Raji (cell line): Measurements from ENCODE around the gene CDKAL1.

Experiments used
- POLR2A ChIP-seq: IDR thresholded peaks from 2 replicates; pipeline ENCODE4 v1.6.1; 2011; ENCODE audit warnings: low read depth, low read length, control low read depth; ENCODE audit not compliant: insufficient read depth

CDKAL1 gene

GRCh38 chr6:20706939-20707485 lies 172.8 kb downstream of the CDKAL1 start:
- TF ChIP-seq POLR2A: no peak

- TF ChIP-seq POLR2A: no peak
These were observed 173.6 kb downstream of the CDKAL1 start for GRCh38 chr6:20707870-20708269.

GRCh38 chr6:20708367-20709124 lies 174.3 kb downstream of the CDKAL1 start:
- TF ChIP-seq POLR2A: no peak

- TF ChIP-seq POLR2A: no peak
These were observed 175.2 kb downstream of the CDKAL1 start for GRCh38 chr6:20709451-20709850.

- no peak for TF ChIP-seq POLR2A
These were observed 176.1 kb downstream of the CDKAL1 start for GRCh38 chr6:20710341-20710740.

GRCh38 chr6:20711518-20711917 lies 177.3 kb downstream of the CDKAL1 start:
- TF ChIP-seq POLR2A: no peak

- TF ChIP-seq POLR2A: no peak
These were observed 177.8 kb downstream of the CDKAL1 start for GRCh38 chr6:20712011-20712410.

- TF ChIP-seq POLR2A: no peak
These were observed 181.0 kb downstream of the CDKAL1 start for GRCh38 chr6:20715135-20715806.

- no peak for TF ChIP-seq POLR2A
These were observed 182.6 kb downstream of the CDKAL1 start for GRCh38 chr6:20716865-20717264.

- TF ChIP-seq POLR2A: no peak
These were observed 183.5 kb downstream of the CDKAL1 start for GRCh38 chr6:20717743-20718142.

GRCh38 chr6:20718705-20719653 lies 184.7 kb downstream of the CDKAL1 start:
- no peak for TF ChIP-seq POLR2A

GRCh38 chr6:20719980-20720379 lies 185.7 kb downstream of the CDKAL1 start:
- no peak for TF ChIP-seq POLR2A

GRCh38 chr6:20722455-20722854 lies 188.2 kb downstream of the CDKAL1 start:
- TF ChIP-seq POLR2A: no peak

GRCh38 chr6:20723236-20723635 lies 189.0 kb downstream of the CDKAL1 start:
- TF ChIP-seq POLR2A: no peak

GRCh38 chr6:20724443-20725190 lies 190.4 kb downstream of the CDKAL1 start:
- no peak for TF ChIP-seq POLR2A

- no peak for TF ChIP-seq POLR2A
These were observed 194.8 kb downstream of the CDKAL1 start for GRCh38 chr6:20729086-20729485.
